GM19035 (cell line): ENCODE measurements around the gene FBXL4.

ENCODE experiments used
- ATAC-seq: cut with Tn5 transposase; IDR thresholded peaks from one replicate; pipeline ENCODE4 v1.9.1; 2021; ENCODE audit not compliant: unreplicated experiment

The FBXL4 gene

DNA sequence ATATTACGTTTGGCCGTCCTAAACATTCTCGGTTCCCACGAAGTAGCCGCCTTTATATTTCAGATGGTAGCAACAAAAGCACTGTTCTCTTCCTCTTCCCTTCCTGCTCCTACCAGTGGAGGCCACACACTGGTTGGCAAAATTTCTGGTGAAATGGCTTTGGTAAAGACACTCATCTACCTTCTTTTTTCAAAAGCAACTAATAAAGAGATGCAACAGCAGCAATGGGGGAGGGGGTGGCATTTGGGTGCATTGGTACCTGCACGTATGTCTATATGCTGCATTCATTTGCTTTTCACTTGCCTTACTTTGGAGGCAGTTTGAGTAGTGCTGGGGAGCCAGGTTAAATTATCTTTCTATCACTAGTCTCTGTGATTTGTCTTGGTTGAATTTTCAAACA is 107.4 kb downstream of the FBXL4 start:
- ATAC-seq, result no peak

DNA sequence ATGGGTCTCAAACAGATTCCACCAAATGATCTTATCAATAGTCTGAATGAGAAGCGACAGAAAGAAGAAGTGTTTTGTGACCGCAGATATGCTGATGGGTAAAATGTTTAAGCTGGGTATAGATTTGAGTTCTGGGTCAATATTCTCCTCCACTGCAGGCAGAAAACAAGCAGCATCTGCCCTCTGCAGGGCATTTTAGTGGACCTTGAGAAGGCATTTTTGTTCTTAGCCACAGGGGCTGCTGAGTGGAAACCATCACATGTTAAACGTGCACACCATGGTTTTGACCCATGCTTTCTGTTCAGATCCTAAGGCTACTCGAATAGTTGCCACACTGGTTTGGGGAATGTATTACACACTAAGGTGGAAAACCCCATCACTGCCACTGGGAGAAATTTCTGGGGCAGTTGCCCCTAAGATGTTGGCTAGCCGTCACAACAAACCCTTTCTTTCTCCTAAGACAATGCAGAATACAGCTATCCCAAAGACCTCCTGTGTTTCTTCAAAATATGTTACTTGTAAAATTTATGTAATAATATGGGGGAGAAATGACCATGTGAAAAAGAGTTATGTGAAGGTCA is 107.9 kb downstream of the FBXL4 start:
- ATAC-seq, result peak; percentile 44

DNA sequence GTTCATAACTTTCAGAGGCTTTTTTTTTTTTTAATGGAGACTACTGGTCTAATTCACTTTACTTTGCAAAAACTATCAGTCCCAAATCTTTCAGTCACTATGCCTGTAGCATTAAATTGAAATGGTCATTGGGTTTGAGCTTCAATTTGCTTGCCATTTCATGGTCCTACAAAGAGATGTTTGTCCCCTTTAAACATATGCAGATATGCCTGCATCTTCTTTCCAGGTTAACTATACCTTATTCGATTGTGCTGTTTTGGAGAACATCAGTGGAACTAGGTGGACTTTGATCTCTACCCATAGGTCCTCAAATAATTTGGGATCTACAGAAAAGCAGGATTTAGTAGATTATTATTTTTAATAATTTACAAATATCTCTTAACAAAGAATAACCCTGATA is 108.8 kb downstream of the FBXL4 start:
- no peak for ATAC-seq

DNA sequence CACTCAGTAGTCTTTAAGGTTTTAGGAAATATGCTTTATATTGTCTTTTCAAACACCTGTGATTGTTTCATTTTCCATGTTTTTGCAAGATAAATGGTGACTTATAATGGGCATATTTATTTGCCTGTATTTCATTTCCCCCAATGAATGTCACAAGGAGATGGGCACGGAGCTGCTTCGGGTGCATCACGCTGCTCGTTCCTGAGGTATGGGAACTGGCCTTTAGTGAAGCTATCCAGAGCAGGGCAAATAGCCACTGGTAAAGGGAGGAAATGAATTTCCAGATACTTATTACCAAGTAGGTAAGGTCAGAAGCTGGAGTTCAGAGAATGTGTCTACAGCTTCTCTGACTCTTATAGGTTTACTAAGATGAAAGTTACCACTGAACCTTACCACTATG is 109.7 kb downstream of the FBXL4 start:
- ATAC-seq, result no peak

DNA sequence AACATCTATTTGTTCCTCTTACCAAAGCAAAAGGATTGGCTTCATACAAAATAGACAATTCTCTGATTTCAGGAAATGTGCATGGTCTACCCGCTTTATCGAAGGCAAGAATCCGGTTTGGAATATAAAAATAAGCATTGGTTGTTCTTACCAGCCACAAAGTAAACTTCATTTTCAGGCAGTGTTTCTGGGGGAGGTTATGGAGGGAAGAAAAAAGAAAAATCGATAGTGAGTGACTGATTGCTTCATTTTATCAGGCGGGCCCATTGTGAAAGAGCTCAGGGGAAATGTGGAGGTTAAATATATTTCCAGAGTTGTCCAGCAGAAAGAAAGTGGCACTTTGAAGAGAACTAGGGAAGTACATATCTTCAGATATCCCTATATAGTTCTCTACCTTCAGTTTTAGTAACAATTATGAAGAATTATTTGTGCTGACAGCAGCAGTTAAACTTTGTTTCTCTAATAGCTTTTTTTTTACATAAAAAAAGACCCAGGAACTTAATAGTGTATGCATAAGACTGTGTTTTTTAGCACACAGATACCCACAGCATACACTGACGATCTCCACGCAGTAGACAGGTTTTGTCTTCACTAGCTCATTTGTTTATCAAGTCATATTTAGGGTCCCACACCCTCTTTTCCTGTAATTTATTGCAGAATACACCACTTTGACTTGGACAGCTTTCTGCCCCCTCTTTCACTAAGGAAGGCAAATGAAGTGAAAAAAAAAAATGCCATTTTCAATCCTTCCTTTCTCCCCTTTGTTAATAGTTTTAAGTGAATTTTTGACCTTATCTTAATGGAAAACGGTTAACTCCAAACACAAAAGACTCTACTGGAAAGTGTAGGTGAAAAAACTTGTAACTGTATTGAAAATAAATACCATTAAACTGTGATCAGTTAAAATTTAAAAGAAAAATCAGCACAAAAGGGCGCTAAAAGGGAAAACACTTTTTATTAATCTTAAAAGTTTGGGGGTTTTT is 110.5 kb downstream of the FBXL4 start:
- ATAC-seq, result no peak

DNA sequence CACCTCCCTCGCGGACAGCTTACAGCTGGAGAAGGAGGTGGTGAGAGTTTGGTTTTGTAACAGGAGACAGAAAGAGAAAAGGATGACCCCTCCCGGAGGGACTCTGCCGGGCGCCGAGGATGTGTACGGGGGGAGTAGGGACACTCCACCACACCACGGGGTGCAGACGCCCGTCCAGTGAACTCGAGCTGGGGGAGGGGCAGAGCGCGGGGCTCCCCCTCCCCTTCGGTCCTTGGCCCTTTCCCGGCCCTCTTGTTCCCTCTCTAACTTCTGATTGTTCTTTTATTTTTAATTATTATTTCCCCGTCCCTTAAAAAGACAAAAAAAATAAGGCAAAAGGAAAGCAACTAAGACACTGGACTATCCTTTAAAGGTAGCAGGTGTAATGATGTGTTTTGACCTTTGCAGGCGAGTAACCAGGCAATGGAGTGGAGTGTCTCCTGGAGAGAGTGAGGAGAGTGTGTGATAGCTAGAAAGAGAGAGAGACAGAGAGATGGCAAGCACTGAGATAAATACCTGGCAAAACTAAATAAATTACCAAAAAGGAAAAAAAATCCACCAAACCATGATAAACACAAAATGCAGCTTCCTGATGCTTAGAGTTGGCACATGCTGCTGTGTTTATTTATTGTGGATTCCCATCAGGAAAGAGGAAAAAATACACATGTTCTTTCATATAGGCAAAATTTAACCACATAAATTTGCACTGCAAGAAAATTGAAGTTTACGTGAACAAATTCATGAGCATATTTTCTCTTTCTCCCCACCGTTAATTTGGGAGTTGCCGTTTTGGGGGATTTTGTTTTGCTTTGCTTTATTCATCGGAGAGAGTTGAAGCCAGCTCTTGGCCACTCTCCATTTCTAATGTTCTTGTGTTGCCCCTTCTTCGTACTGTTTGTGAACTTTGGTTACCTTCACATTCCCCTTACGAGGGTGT is 111.5 kb downstream of the FBXL4 start:
- ATAC-seq, result no peak

DNA sequence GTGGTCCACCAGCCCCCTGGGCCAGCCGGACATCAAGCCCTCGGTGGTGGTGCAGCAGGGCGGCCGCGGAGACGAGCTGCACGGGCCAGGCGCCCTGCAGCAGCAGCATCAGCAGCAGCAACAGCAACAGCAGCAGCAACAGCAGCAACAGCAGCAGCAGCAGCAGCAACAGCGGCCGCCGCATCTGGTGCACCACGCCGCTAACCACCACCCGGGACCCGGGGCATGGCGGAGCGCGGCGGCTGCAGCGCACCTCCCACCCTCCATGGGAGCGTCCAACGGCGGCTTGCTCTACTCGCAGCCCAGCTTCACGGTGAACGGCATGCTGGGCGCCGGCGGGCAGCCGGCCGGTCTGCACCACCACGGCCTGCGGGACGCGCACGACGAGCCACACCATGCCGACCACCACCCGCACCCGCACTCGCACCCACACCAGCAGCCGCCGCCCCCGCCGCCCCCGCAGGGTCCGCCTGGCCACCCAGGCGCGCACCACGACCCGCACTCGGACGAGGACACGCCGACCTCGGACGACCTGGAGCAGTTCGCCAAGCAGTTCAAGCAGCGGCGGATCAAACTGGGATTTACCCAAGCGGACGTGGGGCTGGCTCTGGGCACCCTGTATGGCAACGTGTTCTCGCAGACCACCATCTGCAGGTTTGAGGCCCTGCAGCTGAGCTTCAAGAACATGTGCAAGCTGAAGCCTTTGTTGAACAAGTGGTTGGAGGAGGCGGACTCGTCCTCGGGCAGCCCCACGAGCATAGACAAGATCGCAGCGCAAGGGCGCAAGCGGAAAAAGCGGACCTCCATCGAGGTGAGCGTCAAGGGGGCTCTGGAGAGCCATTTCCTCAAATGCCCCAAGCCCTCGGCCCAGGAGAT is 112.4 kb downstream of the FBXL4 start:
- no peak for ATAC-seq

DNA sequence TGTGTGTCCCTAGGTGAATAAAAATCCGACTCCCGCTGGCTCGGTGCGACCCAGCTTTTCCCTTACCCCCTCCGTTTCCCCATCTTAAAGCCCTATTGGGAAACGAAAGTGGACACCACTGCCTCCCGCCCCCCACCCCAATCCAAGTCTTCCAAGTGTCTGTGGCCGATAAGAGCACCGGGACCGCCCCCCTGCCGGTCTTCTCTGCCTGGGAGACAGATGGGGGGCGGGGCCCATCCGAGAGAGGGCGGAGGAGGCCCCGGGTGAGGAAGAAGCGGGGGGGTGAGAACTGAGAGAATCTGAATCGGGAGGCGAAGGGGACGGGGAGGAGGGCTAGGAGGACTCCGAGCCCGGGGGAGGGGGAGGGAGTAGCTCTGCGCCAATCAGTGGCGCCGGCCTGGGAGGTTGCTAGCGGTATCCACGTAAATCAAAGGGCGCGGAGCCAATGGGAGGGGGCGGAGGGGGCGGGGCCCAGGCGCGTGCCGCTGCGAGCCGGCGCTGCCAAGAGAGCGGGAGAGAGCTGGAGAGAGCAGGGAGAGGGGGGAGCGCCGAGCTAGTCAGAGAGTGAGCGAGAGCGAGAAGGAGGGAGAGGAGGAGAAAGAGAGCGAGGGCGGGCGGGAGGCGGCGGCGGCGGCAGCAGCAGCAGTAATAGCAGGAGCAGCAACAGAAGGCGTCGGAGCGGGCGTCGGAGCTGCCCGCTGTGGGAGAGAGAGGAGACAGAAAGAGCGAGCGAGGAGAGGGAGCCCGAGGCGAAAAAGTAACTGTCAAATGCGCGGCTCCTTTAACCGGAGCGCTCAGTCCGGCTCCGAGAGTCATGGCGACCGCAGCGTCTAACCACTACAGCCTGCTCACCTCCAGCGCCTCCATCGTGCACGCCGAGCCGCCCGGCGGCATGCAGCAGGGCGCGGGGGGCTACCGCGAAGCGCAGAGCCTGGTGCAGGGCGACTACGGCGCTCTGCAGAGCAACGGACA is 113.4 kb downstream of the FBXL4 start, which contains the start of gene POU3F2:
Gene POU3F2 (plus strand): TSS at position 515 of the 972 bp plus-strand sequence. CDS start 300 bp downstream, at position 815.
- ATAC-seq, result peak; percentile 59

DNA sequence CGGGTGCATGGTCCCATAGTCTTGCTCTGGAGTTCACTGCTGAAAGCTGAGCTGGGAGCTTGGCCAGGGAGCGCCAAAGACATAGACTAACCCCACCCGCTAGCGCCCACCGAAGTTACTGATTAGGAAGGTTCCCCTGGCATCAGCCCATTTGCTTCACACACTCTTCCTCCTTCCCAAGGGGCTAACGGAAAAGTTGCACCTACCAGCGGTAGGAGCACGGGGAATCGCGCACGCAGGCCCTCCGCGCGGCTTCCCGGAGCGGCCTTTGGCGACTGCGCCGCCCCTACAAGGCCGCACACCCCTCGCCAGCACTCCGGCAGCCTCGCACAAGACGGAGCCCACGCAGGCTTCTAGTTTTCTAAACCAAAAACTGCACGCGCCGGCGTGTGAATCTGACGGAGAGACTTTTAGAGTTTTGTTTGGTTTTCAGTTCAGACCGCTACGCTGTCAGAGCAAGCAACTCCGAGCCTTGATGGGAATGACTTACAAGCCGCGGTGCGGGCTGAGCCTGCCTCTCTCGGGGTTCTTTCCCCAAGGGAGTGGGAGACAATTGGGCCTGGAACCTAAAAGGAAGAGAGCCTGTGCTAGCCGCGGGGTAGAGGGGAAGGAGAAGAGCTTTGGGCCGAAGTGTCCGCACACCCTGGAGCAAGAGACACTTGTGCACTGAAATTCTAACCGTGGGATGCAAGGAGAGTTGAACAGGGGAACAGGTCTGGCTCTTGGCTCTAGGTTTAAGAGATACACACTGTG is 114.3 kb downstream of the FBXL4 start:
- no peak for ATAC-seq

DNA sequence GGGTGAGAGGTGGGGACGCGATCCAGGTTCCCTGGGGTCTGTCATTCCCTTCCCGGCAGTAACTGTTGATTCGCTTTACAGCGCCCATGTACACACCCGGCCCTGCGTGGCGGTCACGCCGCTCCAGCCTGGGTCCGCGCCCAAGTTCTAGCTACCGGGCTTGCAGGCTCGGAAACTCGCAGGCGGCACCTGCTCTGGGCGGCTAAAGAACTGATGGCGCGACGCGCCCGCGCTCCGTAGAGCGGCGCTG is 114.8 kb downstream of the FBXL4 start:
- ATAC-seq, result no peak

DNA sequence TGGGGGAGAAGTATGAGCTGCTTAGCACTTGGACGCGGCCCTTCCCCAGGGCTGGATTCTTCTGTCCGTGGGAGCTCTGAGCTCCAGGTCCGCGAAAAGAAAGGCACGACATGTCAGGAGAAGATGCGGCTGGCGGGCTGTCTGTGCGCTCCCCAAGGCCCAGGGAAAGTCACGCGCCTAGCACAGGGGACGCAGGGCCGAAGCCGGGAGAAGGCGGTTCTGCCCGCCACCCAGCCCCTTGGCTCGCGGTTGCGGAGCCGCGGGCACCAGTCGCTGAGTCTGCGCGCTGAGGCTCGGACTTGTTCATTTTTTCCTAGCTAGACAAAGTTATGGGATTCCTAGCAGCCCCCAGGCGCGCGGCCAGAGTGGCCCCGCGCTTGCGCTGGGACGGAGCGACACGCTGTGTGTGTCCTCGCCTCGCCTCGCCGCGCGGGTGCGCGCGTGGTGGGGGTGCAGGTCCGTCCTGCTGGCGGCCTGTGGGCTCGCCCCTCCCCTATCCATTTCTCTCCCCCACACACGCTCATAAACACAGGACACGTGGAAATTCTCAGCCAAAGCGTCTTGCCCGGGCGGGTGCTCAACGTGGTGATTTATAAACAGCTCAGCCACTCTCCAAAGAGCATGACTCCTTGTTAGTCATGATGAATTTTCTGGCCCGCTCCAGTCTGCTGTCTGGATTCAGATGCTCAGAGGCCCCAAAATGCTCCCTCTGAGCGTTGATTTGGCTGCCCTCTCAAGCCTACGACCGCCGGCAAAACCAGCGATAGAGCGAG is 115.3 kb downstream of the FBXL4 start:
- no peak for ATAC-seq

DNA sequence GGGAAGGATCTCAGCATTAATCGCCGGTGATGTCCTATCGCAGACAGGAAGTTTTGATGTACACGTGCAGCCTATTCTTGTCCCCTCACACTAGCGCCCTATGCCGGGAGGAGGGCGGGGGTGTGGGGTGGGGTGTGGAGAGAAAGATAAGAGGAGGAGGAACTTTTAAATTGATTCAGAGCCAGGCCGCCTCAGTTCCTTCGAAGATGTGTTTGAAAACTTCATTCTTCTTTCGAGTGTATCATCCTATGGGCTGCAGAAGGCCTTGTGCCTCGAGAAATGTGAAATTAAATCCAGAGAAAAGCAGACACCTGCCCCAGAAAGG is 115.8 kb downstream of the FBXL4 start:
- ATAC-seq, result no peak

DNA sequence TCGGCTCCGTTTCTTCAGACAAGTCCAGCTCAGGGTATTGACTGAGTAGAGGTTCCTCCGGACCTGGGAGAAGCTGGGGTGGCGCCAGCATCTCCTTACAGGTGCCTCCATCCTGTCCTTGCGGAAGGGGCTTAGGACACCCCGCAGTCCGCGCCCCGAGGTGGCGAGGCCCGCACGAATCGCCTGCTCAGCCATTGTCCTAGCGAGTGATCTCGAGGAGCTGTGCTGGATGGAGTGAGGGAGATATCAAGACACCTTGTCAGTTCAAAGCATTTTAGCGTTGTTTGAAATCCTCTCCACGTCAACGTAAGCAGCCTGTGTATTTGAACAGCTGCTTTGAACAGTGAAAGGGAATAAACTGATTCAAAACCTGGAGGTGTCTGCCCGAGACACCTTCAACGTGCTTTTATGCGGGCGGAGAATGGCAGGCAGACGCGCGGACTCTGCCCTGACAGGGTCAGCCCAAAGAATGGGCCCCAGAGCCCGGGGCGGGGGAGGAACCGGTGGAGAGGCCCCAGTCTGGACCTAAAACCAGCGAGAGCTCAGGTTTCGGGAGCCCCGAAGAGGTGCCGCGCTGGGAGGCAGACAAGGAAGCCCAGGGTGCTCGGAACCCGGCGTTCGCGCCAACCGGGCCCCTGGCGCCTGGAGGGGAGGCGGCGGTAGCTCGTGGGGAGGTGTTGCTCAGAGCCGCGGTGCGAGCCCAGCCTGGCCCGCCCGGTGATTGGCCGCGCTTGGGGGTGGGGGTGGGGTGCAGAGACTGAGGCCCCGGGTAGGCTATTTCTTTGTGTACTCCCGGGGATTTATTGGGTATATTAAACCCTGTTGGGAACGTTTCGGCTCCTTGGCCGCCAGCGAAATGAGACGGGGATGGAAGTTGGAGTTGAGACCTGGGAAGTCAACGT is 116.4 kb downstream of the FBXL4 start:
- ATAC-seq, result no peak

DNA sequence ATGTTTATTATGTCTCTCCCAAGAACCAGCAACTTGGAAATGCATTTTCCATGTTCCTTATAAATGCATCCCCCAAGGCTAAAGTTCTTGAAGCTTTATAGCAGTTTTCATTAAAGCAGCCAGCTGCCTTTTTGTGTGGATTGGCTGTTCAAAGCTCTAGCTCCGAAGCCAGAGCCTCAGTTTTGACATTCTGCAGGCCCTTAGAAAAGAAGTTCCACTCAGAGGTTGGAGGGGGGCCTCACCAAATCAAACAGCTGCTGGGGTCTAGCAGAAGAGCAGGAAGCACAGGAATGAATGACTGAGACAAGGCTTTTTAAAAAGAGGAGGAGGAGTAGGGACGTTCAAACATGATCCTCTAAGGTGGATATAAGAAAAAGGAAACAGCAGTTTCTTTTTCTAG is 117.6 kb downstream of the FBXL4 start:
- ATAC-seq, result no peak

DNA sequence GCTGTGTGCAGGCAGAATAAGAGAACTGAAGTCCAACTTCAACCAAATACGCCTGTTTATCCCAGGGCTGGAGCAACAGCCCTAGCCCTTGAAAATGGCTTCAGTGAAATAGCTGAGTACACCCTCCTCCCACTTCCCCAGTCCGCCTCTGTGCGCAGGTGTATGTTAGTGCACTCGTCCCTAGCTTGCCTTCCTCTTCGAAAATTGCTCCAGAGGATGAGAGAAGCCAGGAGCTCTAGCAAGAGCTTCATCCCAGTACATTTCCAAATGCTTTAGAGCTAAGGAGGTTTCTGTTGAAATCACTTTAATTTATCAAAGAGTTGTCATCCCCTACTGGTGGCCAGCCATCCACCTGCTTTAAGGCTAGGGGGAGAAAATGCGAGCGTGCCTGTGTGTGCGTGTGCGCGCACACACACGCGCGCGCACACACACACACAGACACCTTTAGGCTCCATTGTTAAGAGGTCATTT is 118.8 kb downstream of the FBXL4 start:
- ATAC-seq, result no peak

DNA sequence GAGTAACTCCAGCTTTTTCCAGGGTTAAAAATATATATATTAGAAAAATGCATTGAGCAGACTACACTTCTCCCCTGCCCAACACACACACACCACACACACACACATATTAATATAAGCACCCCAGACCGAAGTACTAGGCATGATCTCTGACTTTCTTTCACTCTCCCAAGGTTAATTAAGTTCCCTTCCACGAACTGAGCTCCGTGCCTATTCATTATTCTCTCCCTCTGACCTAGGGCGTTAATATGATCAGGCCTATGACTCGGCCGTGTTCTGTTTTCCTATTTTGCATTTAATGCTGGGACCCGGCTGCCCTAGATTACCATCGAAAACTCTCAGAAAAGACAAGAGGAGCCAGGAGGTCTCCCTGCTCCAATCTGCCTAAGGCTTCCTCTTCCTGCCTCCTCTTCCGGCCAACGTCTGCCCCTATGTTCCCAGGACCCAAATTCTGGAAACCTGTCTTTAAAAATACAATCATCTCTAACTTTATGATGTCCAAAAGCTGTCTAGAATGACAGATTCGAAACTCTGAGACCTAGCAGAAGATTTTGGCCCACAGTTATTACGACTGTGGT is 119.4 kb downstream of the FBXL4 start:
- ATAC-seq, result no peak
